HEK293 (cell line): ENCODE results near the gene SANBR.

Experiments used
- CTCF ChIA-PET: fragments of 350-600 bp; formaldehyde crosslinking; extraction: SDS; loops from one replicate; lab custom pipeline; 2021; ENCODE audit warnings: antibody characterized with exemption; lab: Yijun Ruan, JAX
- POLR2A ChIA-PET: fragments of 300-600 bp; formaldehyde crosslinking; extraction: SDS; loops from one replicate; lab custom pipeline; 2020; ENCODE audit warnings: antibody characterized with exemption, inconsistent platforms; lab: Yijun Ruan, JAX
- H3K27ac ChIP-seq: fragments of 200-500 bp; sonication (Bioruptor generic); 2 replicates; pipeline ENCODE4 v1.5.1; 2014; ENCODE audit warnings: low read depth, low read length, control low read depth, inconsistent platforms; ENCODE audit errors: extremely low read depth
- H3K36me3 ChIP-seq, 2 experiments: fragments of 200-500 bp in 1 of 2; sonication (Bioruptor generic) in 1 of 2; 1 replicate in 1 of 2; 2 replicates in 1 of 2; pipeline ENCODE4 v1.5.1; 2014 to 2017; ENCODE audit warnings: inconsistent platforms in 2 of 2, low read length in 2 of 2; ENCODE audit not compliant: control insufficient read depth in 2 of 2, insufficient read depth in 1 of 2
- H3K4me1 ChIP-seq: fragments of 200-500 bp; sonication (Bioruptor generic); 2 replicates; pipeline ENCODE4 v1.5.1; 2014; ENCODE audit warnings: mild to moderate bottlenecking, low read length, inconsistent platforms; ENCODE audit not compliant: control insufficient read depth, insufficient read depth
- H3K4me3 ChIP-seq: 2 replicates; pipeline ENCODE4 v1.5.1; 2011; ENCODE audit warnings: low read depth, mild to moderate bottlenecking, control low read depth, low read length, moderate library complexity
- H3K9me3 ChIP-seq: fragments of 200-500 bp; sonication (Bioruptor generic); 2 replicates; pipeline ENCODE4 v1.5.1; 2014; ENCODE audit warnings: low read depth, low read length, inconsistent platforms; ENCODE audit not compliant: control insufficient read depth, insufficient read depth
- ELK4 ChIP-seq: IDR thresholded peaks from 2 replicates; pipeline ENCODE4 v1.6.1; 2011; ENCODE audit warnings: mild to moderate bottlenecking, low read depth, low read length, borderline replicate concordance
- HOXA7 ChIP-seq: sonication (generic); formaldehyde crosslinking; IDR thresholded peaks from 2 replicates; pipeline ENCODE4 v1.8.1; 2022; ENCODE audit warnings: missing genetic modification reagents, borderline replicate concordance
- KLF10 ChIP-seq: fragments of 450-650 bp; IDR thresholded peaks from 2 replicates; pipeline ENCODE4 v1.5.1; 2018; ENCODE audit warnings: missing biosample characterization, mild to moderate bottlenecking, missing genetic modification characterization
- ZBTB8A ChIP-seq: fragments of 450-650 bp; formaldehyde crosslinking; IDR thresholded peaks from 2 replicates; pipeline ENCODE4 v1.5.1; 2016; ENCODE audit warnings: missing biosample characterization, missing genetic modification characterization
- ZEB2 ChIP-seq: fragments of 450-650 bp; formaldehyde crosslinking; IDR thresholded peaks from 2 replicates; pipeline ENCODE4 v1.5.1; 2016; ENCODE audit warnings: missing biosample characterization, missing genetic modification characterization
- ZFP37 ChIP-seq: fragments of 450-650 bp; formaldehyde crosslinking; IDR thresholded peaks from 2 replicates; pipeline ENCODE4 v1.5.1; 2016; ENCODE audit warnings: missing biosample characterization, missing genetic modification characterization
- ZNF112 ChIP-seq: fragments of 450-650 bp; formaldehyde crosslinking; IDR thresholded peaks from 2 replicates; pipeline ENCODE4 v1.5.0; 2017; ENCODE audit warnings: missing biosample characterization, missing genetic modification characterization
- ZNF121 ChIP-seq: fragments of 450-650 bp; formaldehyde crosslinking; IDR thresholded peaks from 2 replicates; pipeline ENCODE4 v1.5.1; 2016; ENCODE audit warnings: missing biosample characterization, missing genetic modification characterization
- ZNF132 ChIP-seq: fragments of 450-650 bp; formaldehyde crosslinking; IDR thresholded peaks from 2 replicates; pipeline ENCODE4 v1.5.1; 2017; ENCODE audit warnings: missing biosample characterization, missing genetic modification characterization, borderline replicate concordance
- ZNF169 ChIP-seq: fragments of 450-650 bp; formaldehyde crosslinking; IDR thresholded peaks from 2 replicates; pipeline ENCODE4 v1.5.1; 2016; ENCODE audit warnings: missing biosample characterization, missing genetic modification characterization
- ZNF175 ChIP-seq: fragments of 450-650 bp; formaldehyde crosslinking; IDR thresholded peaks from 2 replicates; pipeline ENCODE4 v1.5.1; 2016; ENCODE audit warnings: missing biosample characterization, missing genetic modification characterization
- ZNF2 ChIP-seq: fragments of 450-650 bp; formaldehyde crosslinking; IDR thresholded peaks from 2 replicates; pipeline ENCODE4 v1.5.1; 2016; ENCODE audit warnings: missing biosample characterization, missing genetic modification characterization
- ZNF341 ChIP-seq: fragments of 450-650 bp; formaldehyde crosslinking; IDR thresholded peaks from 2 replicates; pipeline ENCODE4; 2016; ENCODE audit warnings: low read depth, missing biosample characterization, missing genetic modification characterization
- ZNF350 ChIP-seq: fragments of 450-650 bp; formaldehyde crosslinking; IDR thresholded peaks from 2 replicates; pipeline ENCODE4 v1.5.0; 2017; ENCODE audit warnings: missing biosample characterization, mild to moderate bottlenecking, missing genetic modification characterization
- ZNF354C ChIP-seq: fragments of 450-650 bp; formaldehyde crosslinking; IDR thresholded peaks from 2 replicates; pipeline ENCODE4 v1.5.1; 2016; ENCODE audit warnings: missing biosample characterization, missing genetic modification characterization, low read depth, borderline replicate concordance
- ZNF394 ChIP-seq: fragments of 450-650 bp; formaldehyde crosslinking; IDR thresholded peaks from 2 replicates; pipeline ENCODE4 v1.5.1; 2016; ENCODE audit warnings: missing biosample characterization, missing genetic modification characterization, mild to moderate bottlenecking, moderate library complexity, borderline replicate concordance
- ZNF549 ChIP-seq: fragments of 450-650 bp; IDR thresholded peaks from 2 replicates; pipeline ENCODE4 v1.5.1; 2018; ENCODE audit warnings: missing biosample characterization, missing genetic modification characterization, mild to moderate bottlenecking, inconsistent platforms, moderate library complexity
- ZNF561 ChIP-seq: fragments of 450-650 bp; IDR thresholded peaks from 2 replicates; pipeline ENCODE4 v1.5.1; 2018; ENCODE audit warnings: missing biosample characterization, missing genetic modification characterization, borderline replicate concordance
- ZNF645 ChIP-seq: fragments of 450-650 bp; formaldehyde crosslinking; IDR thresholded peaks from 2 replicates; pipeline ENCODE4; 2016; ENCODE audit warnings: missing biosample characterization, missing genetic modification characterization
- ZNF654 ChIP-seq: fragments of 450-650 bp; formaldehyde crosslinking; IDR thresholded peaks from 2 replicates; pipeline ENCODE4 v1.5.1; 2016; ENCODE audit warnings: low read depth, missing biosample characterization, missing genetic modification characterization
- ZNF664 ChIP-seq: fragments of 450-650 bp; formaldehyde crosslinking; IDR thresholded peaks from 2 replicates; pipeline ENCODE4 v1.5.1; 2016; ENCODE audit warnings: missing biosample characterization, missing genetic modification characterization
- ZNF670 ChIP-seq: fragments of 450-650 bp; formaldehyde crosslinking; IDR thresholded peaks from 2 replicates; pipeline ENCODE4 v1.5.1; 2016; ENCODE audit warnings: missing biosample characterization, missing genetic modification characterization, low read depth
- ZNF747 ChIP-seq: fragments of 450-650 bp; formaldehyde crosslinking; IDR thresholded peaks from 2 replicates; pipeline ENCODE4 v1.5.1; 2016; ENCODE audit warnings: missing biosample characterization, missing genetic modification characterization
- ZNF776 ChIP-seq: fragments of 450-650 bp; formaldehyde crosslinking; IDR thresholded peaks from 2 replicates; pipeline ENCODE4 v1.5.0; 2017; ENCODE audit warnings: missing biosample characterization, missing genetic modification characterization, borderline replicate concordance
- ZNF777 ChIP-seq: fragments of 450-650 bp; formaldehyde crosslinking; IDR thresholded peaks from 2 replicates; pipeline ENCODE4 v1.5.1; 2017; ENCODE audit warnings: missing biosample characterization, missing genetic modification characterization, borderline replicate concordance
- ZSCAN18 ChIP-seq: fragments of 450-650 bp; formaldehyde crosslinking; IDR thresholded peaks from 2 replicates; pipeline ENCODE4 v1.5.1; 2016; ENCODE audit warnings: missing biosample characterization, missing genetic modification characterization
- ZSCAN30 ChIP-seq: fragments of 450-650 bp; IDR thresholded peaks from 2 replicates; pipeline ENCODE4 v1.5.1; 2018; ENCODE audit warnings: missing biosample characterization, mild to moderate bottlenecking, missing genetic modification characterization, moderate library complexity
- ZXDB ChIP-seq: fragments of 450-650 bp; formaldehyde crosslinking; IDR thresholded peaks from 2 replicates; pipeline ENCODE4 v1.5.1; 2016; ENCODE audit warnings: missing biosample characterization, missing genetic modification characterization
- TF ChIP-seq, protein P1 (sequence below): fragments of 450-650 bp; formaldehyde crosslinking; IDR thresholded peaks from 2 replicates; pipeline ENCODE4 v1.5.1; 2016; ENCODE audit warnings: missing biosample characterization, missing genetic modification characterization

Gene SANBR

DNA sequence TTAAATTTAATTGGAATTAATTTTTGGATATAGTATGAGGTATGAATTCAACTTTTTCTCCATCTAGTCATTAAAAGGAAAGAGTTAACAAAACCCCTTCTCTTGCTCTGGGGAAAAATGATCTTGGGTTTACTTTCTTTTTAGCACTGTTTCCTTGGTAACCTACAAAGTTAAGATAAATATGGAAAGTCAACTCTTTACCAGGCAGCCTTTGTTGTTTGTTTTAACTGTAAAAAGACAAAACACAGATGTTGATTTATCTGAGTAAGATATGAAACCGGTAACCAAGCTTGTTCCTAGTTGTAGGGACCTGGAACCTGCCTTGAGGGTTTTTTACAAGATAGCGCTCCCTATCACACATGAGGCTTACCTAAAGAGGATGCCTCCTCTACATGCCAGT, 10.1 kb upstream of the SANBR start:
- Histone ChIP-seq H3K9me3 (no peaks in the 10 kb centered on the region), H3K36me3 (peaks cover 0 to 8% of the 10 kb centered on the region in 2 experiments; a peak in 1 of 3 replicates), H3K4me1 (no peaks in the 10 kb centered on the region), H3K4me3 (no peak overlapping the region), H3K27ac (no peak overlapping the region)
- ChIA-PET CTCF (no interaction called here), POLR2A (no interaction called here)
- TF ChIP-seq ZNF2 (tag by site-specific recombination) = no peak
- no peak for TF ChIP-seq HOXA7
- TF ChIP-seq ZNF654 (tag by site-specific recombination) = no peak
- no peak for TF ChIP-seq ZEB2 (tag by site-specific recombination)
- TF ChIP-seq ELK4 = no peak
- TF ChIP-seq ZNF341 (tag by site-specific recombination) = no peak

GRCh38 chr2:61057562-61057961, 8.1 kb upstream of the SANBR start:
- CTCF ChIA-PET = no interaction called here
- H3K4me3 ChIP-seq = no peak overlapping the region
- H3K9me3 ChIP-seq = no peaks in the 10 kb centered on the region
- no peak for TF ChIP-seq ZNF664
- no peak for TF ChIP-seq ZBTB8A
- TF ChIP-seq ZSCAN30 (tag by site-specific recombination) = no peak
- no peak for TF ChIP-seq ZNF121
- TF ChIP-seq ZNF341 (tag by site-specific recombination) = no peak
- TF ChIP-seq ZNF175 (tag by site-specific recombination) = no peak
- no peak for TF ChIP-seq ZXDB (tag by site-specific recombination)
- TF ChIP-seq, protein P1, sequence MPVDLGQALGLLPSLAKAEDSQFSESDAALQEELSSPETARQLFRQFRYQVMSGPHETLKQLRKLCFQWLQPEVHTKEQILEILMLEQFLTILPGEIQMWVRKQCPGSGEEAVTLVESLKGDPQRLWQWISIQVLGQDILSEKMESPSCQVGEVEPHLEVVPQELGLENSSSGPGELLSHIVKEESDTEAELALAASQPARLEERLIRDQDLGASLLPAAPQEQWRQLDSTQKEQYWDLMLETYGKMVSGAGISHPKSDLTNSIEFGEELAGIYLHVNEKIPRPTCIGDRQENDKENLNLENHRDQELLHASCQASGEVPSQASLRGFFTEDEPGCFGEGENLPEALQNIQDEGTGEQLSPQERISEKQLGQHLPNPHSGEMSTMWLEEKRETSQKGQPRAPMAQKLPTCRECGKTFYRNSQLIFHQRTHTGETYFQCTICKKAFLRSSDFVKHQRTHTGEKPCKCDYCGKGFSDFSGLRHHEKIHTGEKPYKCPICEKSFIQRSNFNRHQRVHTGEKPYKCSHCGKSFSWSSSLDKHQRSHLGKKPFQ (tag by site-specific recombination) = no peak
- TF ChIP-seq ZFP37 (tag by site-specific recombination) = no peak
- no peak for TF ChIP-seq ZNF132
- TF ChIP-seq ZNF747 (tag by site-specific recombination) = no peak
- no peak for TF ChIP-seq ZNF776 (tag by site-specific recombination)
- TF ChIP-seq ZNF670 = no peak
- POLR2A ChIA-PET = no interaction called here
- H3K36me3 ChIP-seq = peaks cover 0 to 7% of the 10 kb centered on the region in 2 experiments; a peak in 1 of 3 replicates
- H3K27ac ChIP-seq = no peak overlapping the region
- no peaks in the 10 kb centered on the region for H3K4me1 ChIP-seq

GRCh38 chr2:61059382-61059781, 6.3 kb upstream of the SANBR start:
- Histone ChIP-seq H3K27ac (no peak overlapping the region), H3K4me1 (no peaks in the 10 kb centered on the region), H3K36me3 (peaks cover 0 to 3% of the 10 kb centered on the region in 2 experiments; a peak in 1 of 3 replicates), H3K4me3 (no peak overlapping the region), H3K9me3 (no peaks in the 10 kb centered on the region)
- ChIA-PET POLR2A (interaction anchor here (0.8 kb wide), 1 partner anchor 793 kb away, joined by 3 read pairs; no protein-coding TSS in a partner anchor), CTCF (no interaction called here)
- TF ChIP-seq ZNF561 (no peak), ZNF169 (tag by site-specific recombination) (no peak), ZSCAN18 (no peak), ZNF354C (no peak), ZNF549 (tag by site-specific recombination) (no peak), ZNF777 (tag by site-specific recombination) (no peak), ZNF645 (tag by site-specific recombination) (no peak), ZNF112 (tag by site-specific recombination) (no peak), ZNF350 (no peak), ZNF394 (no peak), KLF10 (no peak)
